Activated naive CD4-positive, alpha-beta T cell treated with anti-CD3 and anti-CD28 coated beads, Interleukin-2, amount 50 U/mL, for 72 hours (primary cell): ENCODE results near the gene PATE2. TPM values are rescaled to one million over a fixed set of nuclear protein-coding genes. Genes with fewer than 3 reads are reported as not detected.
A peak's percentile ranks its signal among the peaks of the same experiment; 100 is the strongest.

Experiments used
- ATAC-seq, 2 donors: fragments of 150-1000 bp; cut with Tn5 transposase; 2 replicates each; pipeline ENCODE4 v1.10.0; 2021; ENCODE audit warnings: mild to moderate bottlenecking in 2 of 2, moderate library complexity in 2 of 2
- DNase-seq, 2 donors: peaks; one replicate each; pipeline ENCODE4 v3.0.0; 2021 to 2022; ENCODE audit warnings: low spot score in 2 of 2
- H3K27ac Mint-ChIP-seq, 2 donors: one replicate each; pipeline ENCODE4 v1.8.0; 2022; ENCODE audit warnings: mild to moderate bottlenecking in 2 of 2, mixed read lengths in 2 of 2
- H3K36me3 Mint-ChIP-seq, 2 donors: one replicate each; pipeline ENCODE4 v1.8.0; 2022; ENCODE audit warnings: mixed read lengths in 2 of 2
- H3K9me3 Mint-ChIP-seq, 2 donors: one replicate each; pipeline ENCODE4 v1.8.0; 2022; ENCODE audit warnings: mixed read lengths in 2 of 2
- total RNA-seq, 2 donors: library from RNA; stranded (reverse); gene quantifications; one replicate each; pipeline ENCODE4 v1.2.3, GENCODE V29; 2022

The PATE2 gene
- not detected for total RNA-seq

DNA sequence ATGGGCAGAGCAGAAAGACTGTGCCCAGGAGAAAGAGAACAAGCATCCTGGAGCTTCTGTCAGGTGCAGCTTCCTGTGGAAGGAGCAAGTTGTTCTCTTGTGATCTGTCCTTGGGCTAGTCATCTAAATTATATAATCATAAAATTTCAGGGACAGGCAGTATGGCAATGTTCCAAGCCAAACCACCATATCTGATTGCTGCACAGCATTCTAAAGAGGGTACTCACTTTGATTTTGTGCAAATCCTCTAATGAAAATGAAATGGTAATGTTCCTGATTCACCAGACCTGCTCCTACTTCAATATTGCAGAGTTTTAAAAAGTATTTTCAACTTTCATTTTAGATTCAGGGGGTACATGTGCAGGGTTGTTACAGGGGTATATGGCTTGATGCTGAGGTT lies at the start of gene PATE2:
Gene PATE2 (minus strand): TSS at position 101 of the 400 bp plus-strand sequence. CDS start 55 bp downstream, at position 46.
- ATAC-seq (no peak), DNase-seq (no peak)
- Mint-ChIP-seq H3K36me3 (peaks cover 0 to 5% of the 10 kb centered on the region in 2 donors), H3K9me3 (peaks cover 0 to 13% of the 10 kb centered on the region in 2 donors), H3K27ac (peak within 1 kb of the TSS in 1 of 2 donors; percentile 17)

DNA sequence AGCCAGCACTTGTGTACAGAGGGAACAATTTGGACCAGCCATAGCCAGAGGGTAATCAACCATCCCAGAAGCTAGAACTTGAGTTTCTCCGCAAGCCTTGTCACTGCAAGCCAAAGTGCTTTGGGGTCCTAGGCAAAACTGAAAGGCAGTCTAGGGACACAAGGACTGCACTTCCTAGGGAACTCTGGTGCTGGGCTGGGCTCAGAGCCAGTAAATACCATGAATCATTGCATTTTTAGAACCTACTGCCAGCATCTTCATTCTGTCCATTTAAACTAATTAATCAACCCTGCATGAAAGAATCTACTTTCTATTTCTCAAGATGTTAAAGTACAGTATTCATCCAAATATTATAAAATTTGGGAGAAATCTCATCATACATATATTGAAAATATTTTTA lies 29.3 kb upstream of the PATE2 start:
- peaks cover 0 to 1% of the 10 kb centered on the region in 2 donors for H3K36me3 Mint-ChIP-seq
- H3K27ac Mint-ChIP-seq: no peak overlapping the region
- peaks cover under 1 to 3% of the 10 kb centered on the region in 2 donors for H3K9me3 Mint-ChIP-seq
- no peak for DNase-seq
- no peak for ATAC-seq

DNA sequence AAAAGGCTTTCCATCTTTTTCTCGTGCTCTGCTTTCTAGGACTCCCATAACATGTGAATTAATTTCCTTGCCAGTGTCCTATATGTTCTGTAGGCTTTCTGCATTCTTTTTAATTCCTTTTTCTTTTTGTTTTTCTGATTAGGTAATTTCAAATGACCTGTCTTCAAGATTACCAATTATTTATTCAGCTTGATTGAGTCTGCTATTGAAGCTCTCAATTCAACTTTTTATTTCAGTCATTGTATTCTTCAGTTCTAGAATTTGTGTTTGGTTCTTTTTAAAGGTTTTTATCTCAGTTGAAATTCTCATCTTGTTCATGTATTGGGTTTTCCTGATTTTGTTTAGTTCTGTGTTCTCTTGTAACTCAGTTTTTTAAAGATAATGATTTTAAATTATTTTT lies 23.8 kb upstream of the PATE2 start:
- no peak overlapping the region for H3K27ac Mint-ChIP-seq
- ATAC-seq (no peak), DNase-seq (no peak)
- peaks cover 17 to 26% of the 10 kb centered on the region in 2 donors for H3K9me3 Mint-ChIP-seq
- H3K36me3 Mint-ChIP-seq: peaks cover 13 to 30% of the 10 kb centered on the region in 2 donors

DNA sequence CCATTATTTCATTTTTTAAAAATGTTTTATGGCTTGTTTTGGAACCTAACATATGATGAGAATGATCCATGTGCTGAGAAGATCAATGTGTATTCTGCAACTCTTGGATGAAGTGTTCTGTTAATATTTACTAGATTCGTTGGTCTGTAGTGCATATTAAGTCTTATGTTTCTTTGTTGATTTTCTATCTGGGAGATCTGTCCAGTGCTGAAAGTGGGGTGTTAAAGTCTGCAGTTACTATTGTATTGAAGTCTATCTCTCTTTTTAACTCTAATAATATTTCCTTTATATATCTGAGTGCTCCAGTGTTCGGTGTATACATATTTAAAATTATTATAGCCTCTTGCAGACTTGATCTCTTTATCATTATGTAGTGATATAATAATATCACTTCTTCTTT lies 21.2 kb upstream of the PATE2 start:
- Mint-ChIP-seq H3K9me3 (peaks cover 17 to 35% of the 10 kb centered on the region in 2 donors), H3K36me3 (peaks cover 13 to 42% of the 10 kb centered on the region in 2 donors)

DNA sequence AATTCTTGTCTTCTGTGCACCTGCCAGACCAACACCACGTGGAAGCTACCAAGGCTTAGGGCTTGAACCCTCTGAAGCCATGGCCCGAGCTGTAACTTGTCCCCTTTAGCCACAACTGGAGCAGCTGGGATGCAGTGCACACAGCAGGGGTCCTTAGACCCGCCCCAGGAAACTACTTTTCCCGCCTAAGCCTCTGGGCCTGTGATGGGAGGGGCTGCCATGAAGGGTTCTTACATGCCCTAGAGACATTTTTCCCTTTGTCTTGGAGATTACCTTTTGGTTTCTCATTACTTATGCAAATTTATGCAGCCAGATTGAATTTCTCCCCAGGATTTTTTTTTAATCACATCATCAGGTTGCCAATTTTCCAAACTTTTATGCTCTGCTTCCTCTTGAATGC lies 19.0 kb upstream of the PATE2 start:
- Mint-ChIP-seq H3K9me3 (peaks cover 15 to 38% of the 10 kb centered on the region in 2 donors), H3K36me3 (peaks cover 13 to 40% of the 10 kb centered on the region in 2 donors), H3K27ac (no peak overlapping the region)
- ATAC-seq: no peak
- no peak for DNase-seq

More for the DNA sequence above, 21.2 kb upstream of the PATE2 start:
- no peak overlapping the region for H3K27ac Mint-ChIP-seq
- DNase-seq (no peak), ATAC-seq (no peak)

DNA sequence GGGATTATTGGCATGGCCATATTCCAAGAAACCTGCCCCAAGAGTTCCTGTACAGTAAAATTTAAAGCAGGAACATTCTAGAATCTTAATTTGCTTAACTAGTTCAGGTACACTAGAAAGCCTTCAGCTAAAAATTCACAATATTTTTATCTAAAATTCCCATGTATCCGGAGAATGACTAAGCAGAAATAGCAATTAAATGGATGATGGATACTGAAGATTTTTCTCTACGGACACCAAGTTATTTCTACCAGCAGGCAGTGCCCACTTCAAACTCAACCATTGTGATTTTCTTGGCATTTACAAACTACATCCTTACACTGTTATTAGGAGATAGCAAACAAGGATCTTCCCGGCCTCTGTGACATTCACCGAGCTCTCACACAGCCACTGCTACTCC lies 12.2 kb upstream of the PATE2 start:
- peaks cover 5 to 18% of the 10 kb centered on the region in 2 donors for H3K9me3 Mint-ChIP-seq
- no peak for DNase-seq
- H3K36me3 Mint-ChIP-seq: peaks cover 0 to 11% of the 10 kb centered on the region in 2 donors
- no peak for ATAC-seq
- no peak overlapping the region for H3K27ac Mint-ChIP-seq

DNA sequence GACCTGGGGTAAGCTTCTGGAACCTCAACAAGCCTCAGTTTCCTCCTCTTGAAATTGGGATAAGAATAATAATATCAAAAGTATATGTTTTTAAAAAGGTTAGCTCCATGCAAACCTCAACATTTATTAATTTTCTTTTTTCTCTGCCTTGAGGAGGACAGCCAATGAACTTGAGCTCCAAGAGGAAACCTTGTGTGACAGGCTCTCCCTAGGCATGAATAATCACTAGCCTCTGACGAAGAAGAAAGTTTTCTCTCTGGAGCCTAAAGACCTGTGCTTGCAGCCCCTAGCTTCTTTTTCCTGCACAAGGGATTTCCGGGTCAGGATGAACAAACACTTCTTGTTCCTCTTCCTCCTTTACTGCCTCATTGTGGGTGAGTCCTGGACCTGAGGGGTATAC lies 9.2 kb upstream of the PATE2 start, which contains the start of gene PATE3:
Gene PATE3 (plus strand): TSS at position 301 of the 400 bp plus-strand sequence. CDS start 25 bp downstream, at position 326.
- Mint-ChIP-seq H3K9me3 (peaks cover 5% of the 10 kb centered on the region in 2 donors), H3K36me3 (no peaks in the 10 kb centered on the region), H3K27ac (peak within 1 kb of the TSS in 1 of 2 donors; percentile 13)
- DNase-seq: no peak
- ATAC-seq: no peak

DNA sequence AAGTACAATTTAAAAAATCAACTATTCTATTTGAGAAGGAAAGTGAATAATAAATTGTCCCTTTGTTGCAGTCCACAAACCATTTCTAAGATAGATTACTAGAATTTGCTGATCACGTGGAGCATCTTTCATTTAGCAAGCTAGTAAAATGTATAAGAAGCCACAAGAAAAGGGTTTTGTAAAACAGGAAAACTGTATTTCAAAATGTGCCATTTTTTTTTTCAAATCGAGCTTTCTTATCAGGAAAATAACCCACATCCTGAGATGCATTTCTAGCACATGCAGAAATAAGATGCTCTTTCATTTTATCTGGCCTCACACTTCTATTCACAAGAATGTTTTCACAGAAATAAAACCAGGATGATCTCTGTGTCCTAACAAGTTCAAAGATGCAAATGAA lies 6.0 kb upstream of the PATE2 start:
- no peaks in the 10 kb centered on the region for H3K9me3 Mint-ChIP-seq
- DNase-seq: no peak

DNA sequence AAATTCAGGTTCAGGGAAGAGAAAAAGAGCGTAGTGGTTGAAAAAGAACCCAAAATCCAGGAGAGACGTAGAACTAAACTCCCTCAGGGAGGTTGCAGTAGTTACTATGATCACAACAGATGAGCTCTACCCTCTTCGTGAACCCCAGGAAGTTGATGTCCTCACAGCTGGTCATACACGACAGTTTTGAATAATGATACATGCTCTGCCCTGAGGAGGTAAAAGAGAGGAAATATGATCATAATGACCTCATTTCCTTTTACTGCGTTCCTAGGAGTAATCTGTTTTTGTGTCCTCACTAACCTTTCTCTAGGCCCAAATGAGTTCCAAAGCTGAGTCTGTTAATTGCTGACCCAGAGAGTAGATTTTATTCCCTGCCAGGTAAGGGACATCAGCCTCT lies 1.3 kb downstream of the PATE2 start:
- Mint-ChIP-seq H3K27ac (peak overlapping the region in 1 of 2 donors; percentile 17), H3K36me3 (peaks cover 0 to 5% of the 10 kb centered on the region in 2 donors), H3K9me3 (peaks cover 0 to 13% of the 10 kb centered on the region in 2 donors)
- DNase-seq (no peak), ATAC-seq (peak in 1 of 2 donors; percentile 73)

More for the DNA sequence above, 6.0 kb upstream of the PATE2 start:
- no peak for ATAC-seq
- H3K27ac Mint-ChIP-seq: no peak overlapping the region
- no peaks in the 10 kb centered on the region for H3K36me3 Mint-ChIP-seq

DNA sequence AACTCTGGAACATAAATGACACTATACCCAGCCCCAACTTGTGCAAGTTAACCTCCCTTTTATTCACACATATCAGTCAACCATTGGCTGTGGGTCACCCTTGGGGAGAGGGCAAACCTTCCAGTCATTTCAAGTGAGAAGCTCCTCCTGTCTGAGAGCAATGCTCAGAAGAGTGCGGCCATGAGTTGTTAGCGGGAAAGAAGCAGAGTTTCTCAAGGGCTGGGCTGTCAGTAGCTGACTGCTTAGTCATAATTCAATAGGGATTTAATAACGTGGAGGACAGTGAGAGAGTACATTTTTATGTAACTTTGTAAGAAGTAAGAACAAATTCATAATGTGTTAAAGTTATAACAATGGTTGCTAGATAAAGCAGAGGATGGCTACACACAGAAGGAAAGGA lies 5.1 kb downstream of the PATE2 start:
- Mint-ChIP-seq H3K9me3 (peaks cover 0 to 13% of the 10 kb centered on the region in 2 donors), H3K27ac (no peak overlapping the region), H3K36me3 (peaks cover 0 to 5% of the 10 kb centered on the region in 2 donors)
- no peak for DNase-seq
- ATAC-seq: no peak

DNA sequence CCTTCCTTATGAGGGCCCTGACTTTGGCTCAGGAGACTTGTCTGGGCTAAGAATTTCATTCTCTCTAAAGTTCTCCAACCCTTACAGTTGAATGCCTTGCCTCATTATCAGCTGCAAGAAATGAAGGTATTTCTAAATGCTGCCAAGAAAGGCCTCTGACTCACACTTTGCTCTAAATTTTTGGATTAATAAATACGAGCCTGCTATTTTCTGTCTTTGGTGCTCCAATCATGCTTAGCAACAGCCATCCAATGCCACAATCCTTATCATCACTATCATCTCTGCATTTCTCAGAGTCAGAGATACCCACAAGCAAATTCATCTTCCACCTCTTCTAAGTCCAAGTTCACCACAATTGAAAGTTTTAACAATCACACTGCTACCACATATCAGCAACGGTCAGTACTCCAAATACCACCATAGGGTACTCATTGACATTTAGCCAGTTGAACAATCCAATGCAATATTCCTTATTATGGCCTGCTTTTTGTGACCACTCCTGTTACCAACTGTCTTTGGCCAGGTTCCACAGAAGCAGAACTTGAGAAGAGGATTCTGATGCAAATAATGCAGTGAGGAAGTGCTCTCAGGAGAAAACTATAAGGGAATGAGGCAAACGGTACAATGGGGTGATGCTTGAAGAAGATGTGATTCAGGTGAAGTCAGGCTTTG lies 5.7 kb downstream of the PATE2 start:
- no peak overlapping the region for H3K27ac Mint-ChIP-seq
- no peak for ATAC-seq

DNA sequence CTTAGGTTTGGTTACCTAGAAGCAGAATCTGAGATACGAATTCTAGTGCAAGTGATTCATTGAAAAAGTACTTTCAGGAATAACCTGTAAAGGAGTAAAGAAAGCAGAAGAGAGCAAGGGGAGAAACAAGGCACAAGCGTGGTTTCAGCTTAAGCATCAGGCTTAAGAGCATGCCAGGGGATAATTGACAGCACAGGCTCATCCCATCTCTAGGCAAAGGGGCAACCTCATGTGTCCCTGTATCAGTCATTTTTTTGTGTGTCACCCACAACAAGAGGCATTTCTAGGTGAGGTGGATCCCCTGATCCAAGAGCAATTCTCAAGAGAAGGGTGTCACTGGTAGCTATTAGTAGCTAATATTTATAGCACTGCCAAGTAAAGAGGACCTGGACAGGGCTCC lies 8.0 kb downstream of the PATE2 start:
- no peaks in the 10 kb centered on the region for H3K36me3 Mint-ChIP-seq
- DNase-seq: no peak
- ATAC-seq: peak in 1 of 2 donors; percentile 66
- H3K9me3 Mint-ChIP-seq: no peaks in the 10 kb centered on the region
- no peak overlapping the region for H3K27ac Mint-ChIP-seq

More for the DNA sequence above, 5.7 kb downstream of the PATE2 start:
- no peak for DNase-seq
- Mint-ChIP-seq H3K36me3 (peaks cover 0 to 5% of the 10 kb centered on the region in 2 donors), H3K9me3 (peaks cover 0 to 13% of the 10 kb centered on the region in 2 donors)

DNA sequence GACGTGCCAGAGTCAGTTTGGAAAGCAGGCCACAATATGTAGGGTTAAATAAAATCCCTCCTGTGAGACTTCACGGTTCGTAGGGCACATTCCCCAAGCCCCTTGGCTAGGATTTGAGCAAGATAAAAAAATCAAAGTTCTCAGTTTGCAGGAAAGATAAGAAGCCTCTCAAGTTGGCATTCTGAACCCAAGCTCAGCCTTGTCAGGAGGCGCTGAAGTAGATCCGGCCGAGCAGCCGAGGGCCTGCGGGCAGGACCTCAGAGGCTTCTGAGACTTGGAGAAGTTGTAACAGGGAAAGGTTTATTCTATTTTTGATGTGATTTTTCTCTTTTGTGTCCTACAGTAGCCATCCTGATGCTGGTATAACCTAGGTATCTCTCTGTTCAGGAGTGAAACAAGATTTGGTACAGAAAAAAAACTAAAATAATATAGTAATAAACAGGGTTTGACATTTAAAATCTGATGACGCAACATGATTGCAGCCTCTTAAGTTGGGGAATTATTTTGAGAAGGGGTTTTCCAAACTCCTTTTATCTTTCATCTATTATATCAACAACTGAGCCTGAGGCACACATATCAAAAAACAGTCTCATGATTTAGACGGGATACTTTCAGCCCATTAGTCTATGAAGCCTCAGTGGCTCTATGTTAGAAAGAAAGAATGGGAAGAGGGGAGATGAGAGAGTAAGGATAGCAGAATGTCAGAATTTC lies 10.1 kb downstream of the PATE2 start:
- no peaks in the 10 kb centered on the region for H3K36me3 Mint-ChIP-seq
- peak in 1 of 2 donors; percentile 54 for ATAC-seq
- no peaks in the 10 kb centered on the region for H3K9me3 Mint-ChIP-seq
- H3K27ac Mint-ChIP-seq: peak overlapping the region in 1 of 2 donors; percentile 32
- no peak for DNase-seq

DNA sequence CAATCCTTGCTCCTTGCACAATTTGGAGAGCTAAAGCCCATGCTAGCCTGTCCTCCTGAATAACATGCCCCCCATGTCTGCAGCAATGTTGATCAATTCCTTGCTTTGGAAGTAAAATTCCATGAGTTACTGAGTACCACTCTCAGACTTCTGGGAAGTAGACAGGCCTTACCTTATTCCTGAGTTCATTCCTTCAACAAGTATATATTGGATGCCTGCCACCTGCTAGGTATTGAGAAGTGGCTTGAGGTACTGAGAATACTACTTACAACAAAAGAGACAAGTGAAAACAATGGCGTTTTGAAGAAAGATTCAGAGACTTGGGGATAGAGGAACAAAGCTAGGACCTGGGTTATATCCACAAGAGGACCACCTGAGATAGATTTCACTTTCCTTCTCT lies 12.4 kb downstream of the PATE2 start:
- DNase-seq (no peak), ATAC-seq (no peak)
- no peaks in the 10 kb centered on the region for H3K9me3 Mint-ChIP-seq
- no peak overlapping the region for H3K27ac Mint-ChIP-seq
- no peaks in the 10 kb centered on the region for H3K36me3 Mint-ChIP-seq

DNA sequence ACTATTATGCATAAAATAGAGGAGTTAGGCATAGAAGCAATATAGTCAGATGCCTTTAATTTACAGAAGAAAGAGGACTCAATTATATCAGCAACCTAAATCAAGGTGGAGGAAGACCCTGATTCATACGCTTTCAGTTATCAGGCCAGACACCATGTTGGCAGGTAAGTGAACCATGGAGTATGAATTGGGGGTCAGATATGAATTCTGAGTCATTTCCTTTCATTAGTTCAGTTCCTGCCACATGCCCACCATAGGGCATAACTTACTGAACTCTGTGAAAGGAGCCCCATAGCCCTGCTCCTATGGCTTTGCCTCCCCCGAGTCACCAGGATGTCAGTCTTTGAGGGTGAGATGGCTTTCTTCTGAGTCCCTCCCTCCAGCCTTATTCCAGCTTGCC lies 15.1 kb downstream of the PATE2 start:
- H3K36me3 Mint-ChIP-seq: no peaks in the 10 kb centered on the region
- no peak overlapping the region for H3K27ac Mint-ChIP-seq
- no peak for ATAC-seq
- DNase-seq: no peak
- H3K9me3 Mint-ChIP-seq: peaks cover 5 to 6% of the 10 kb centered on the region in 2 donors

DNA sequence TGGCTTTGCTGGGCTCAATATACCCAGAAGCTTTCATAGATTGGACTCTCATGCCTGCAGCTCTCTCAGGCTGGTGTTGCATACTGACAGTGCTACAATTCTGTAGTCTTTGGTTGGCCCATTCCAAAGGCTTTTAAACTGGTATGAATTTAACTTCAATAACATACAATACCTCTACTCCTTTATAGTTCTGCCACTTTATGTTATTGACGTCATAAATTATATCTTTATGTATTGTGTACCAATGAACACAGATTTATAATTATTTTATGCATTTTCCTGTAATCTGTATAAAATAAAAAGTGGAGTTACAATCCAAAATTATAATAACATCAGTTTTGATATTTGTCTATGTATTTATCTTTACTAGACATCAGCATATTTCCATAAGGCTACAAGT lies 16.2 kb downstream of the PATE2 start:
- Mint-ChIP-seq H3K27ac (no peak overlapping the region), H3K36me3 (peaks cover 0 to under 1% of the 10 kb centered on the region in 2 donors), H3K9me3 (peaks cover 7 to 13% of the 10 kb centered on the region in 2 donors)
- DNase-seq: no peak
- ATAC-seq: no peak

DNA sequence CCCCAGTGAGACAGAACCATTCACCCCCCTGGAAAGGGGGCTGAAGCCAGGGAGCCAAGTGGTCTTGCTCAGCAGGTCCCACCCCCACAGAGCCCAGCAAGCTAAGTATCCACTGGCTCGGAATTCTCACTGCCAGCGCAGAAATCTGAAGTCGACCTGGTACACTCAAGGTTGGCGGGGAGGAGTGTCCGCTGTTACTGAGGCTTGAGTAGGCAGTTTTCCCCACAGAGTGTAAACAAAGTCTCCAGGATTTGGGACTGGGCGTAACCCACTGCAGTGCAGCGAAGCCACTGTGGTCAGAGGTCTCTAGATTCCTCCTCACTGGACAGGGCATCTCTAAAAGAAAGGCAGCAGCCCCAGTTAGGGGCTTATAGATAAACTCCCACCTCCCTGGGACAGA lies 22.6 kb downstream of the PATE2 start:
- DNase-seq (no peak), ATAC-seq (no peak)
- Mint-ChIP-seq H3K9me3 (peaks cover 13 to 19% of the 10 kb centered on the region in 2 donors), H3K36me3 (peaks cover 0 to 7% of the 10 kb centered on the region in 2 donors), H3K27ac (no peak overlapping the region)
